Activated T-cell treated with anti-CD3 and anti-CD28 coated beads, Interleukin-2, amount 50 U/mL, for 48 hours (primary cell): ENCODE measurements around the gene CTRB2.
"Not testable (repeated sequence)": the region's sequence is repeated elsewhere in the genome, so short reads cannot be mapped to it uniquely, and the experiment has no call there.

Experiments
- DNase-seq, 2 experiments: peaks; one replicate each; pipeline ENCODE4 v3.0.0-alpha.2; 2020

The CTRB2 gene

GRCh38 chr16:75241955-75242354 lies 35.0 kb upstream of the CTRB2 start:
- no peak for DNase-seq

GRCh38 chr16:75241412-75241811 lies 34.5 kb upstream of the CTRB2 start:
- no peak for DNase-seq

- DNase-seq: not testable (repeated sequence)
These were observed 33.7 kb upstream of the CTRB2 start for GRCh38 chr16:75240633-75241032.

- no peak for DNase-seq
These were observed 32.7 kb upstream of the CTRB2 start for GRCh38 chr16:75239542-75240122.

GRCh38 chr16:75238853-75239541 lies 32.0 kb upstream of the CTRB2 start:
- no peak for DNase-seq

GRCh38 chr16:75238132-75238852 lies 31.3 kb upstream of the CTRB2 start:
- no peak for DNase-seq

- DNase-seq: no peak
These were observed 30.6 kb upstream of the CTRB2 start for GRCh38 chr16:75237398-75238131.

GRCh38 chr16:75236736-75237397 lies 29.9 kb upstream of the CTRB2 start:
- no peak for DNase-seq

- peak; percentile 49 to 62 for DNase-seq
These were observed 29.3 kb upstream of the CTRB2 start for GRCh38 chr16:75236232-75236631.

- DNase-seq: no peak
These were observed 28.8 kb upstream of the CTRB2 start for GRCh38 chr16:75235721-75236193.

GRCh38 chr16:75234856-75235696 lies 28.1 kb upstream of the CTRB2 start:
- DNase-seq: no peak

- DNase-seq: no peak
These were observed 26.6 kb upstream of the CTRB2 start for GRCh38 chr16:75233611-75233938.

GRCh38 chr16:75231570-75231969 lies 24.6 kb upstream of the CTRB2 start:
- no peak for DNase-seq

GRCh38 chr16:75230471-75231110 lies 23.6 kb upstream of the CTRB2 start:
- DNase-seq: no peak

- no peak for DNase-seq
These were observed 22.4 kb upstream of the CTRB2 start for GRCh38 chr16:75229172-75230031.

- no peak for DNase-seq
These were observed 21.4 kb upstream of the CTRB2 start for GRCh38 chr16:75228143-75228976.

- no peak for DNase-seq
These were observed 20.6 kb upstream of the CTRB2 start for GRCh38 chr16:75227361-75228142.

- no peak for DNase-seq
These were observed 19.8 kb upstream of the CTRB2 start for GRCh38 chr16:75226550-75227360.
